A673 (cell line): ENCODE measurements around the gene MS4A4E. TPM values are rescaled to one million over a fixed set of nuclear protein-coding genes. Genes with fewer than 3 reads are reported as not detected.

Experiments
- BruUV-seq: library from RNA; stranded (reverse); fragments of 400-500 nt; replicated peaks from 2 replicates; lab custom pipeline; 2021; lab: Mats Ljungman, UMichigan
- CTCF ChIA-PET: fragments of 300-600 bp; sonication (Branson Sonifier 250); formaldehyde crosslinking; loops from one replicate; lab custom pipeline; 2022; ENCODE audit warnings: antibody characterized with exemption; lab: Charles Lee
- POLR2A ChIA-PET: fragments of 300-600 bp; sonication (Branson Sonifier 250); formaldehyde crosslinking; loops from one replicate; lab custom pipeline; 2022; ENCODE audit warnings: antibody characterized with exemption; ENCODE audit not compliant: low non-redundant PET; lab: Charles Lee
- DNase-seq: peaks from one replicate; pipeline ENCODE4 v3.0.0-alpha.2; 2015; ENCODE audit warnings: low spot score
- H3K27ac ChIP-seq: fragments of 200-600 bp; sonication (generic); 2 replicates; pipeline ENCODE4 v1.5.1; 2016; ENCODE audit warnings: mixed run types, low read depth, mild to moderate bottlenecking, mixed read lengths, antibody characterized with exemption, low read length; ENCODE audit not compliant: poor library complexity, severe bottlenecking
- H3K27me3 ChIP-seq: fragments of 200-600 bp; sonication (generic); replicated peaks from 2 replicates; pipeline ENCODE4 v1.6.1; 2017; ENCODE audit warnings: mixed run types, low read depth, mild to moderate bottlenecking, mixed read lengths, antibody characterized with exemption, low read length; ENCODE audit not compliant: insufficient read depth, poor library complexity
- H3K36me3 ChIP-seq: fragments of 200-600 bp; sonication (generic); 2 replicates; pipeline ENCODE4 v1.6.1; 2016; ENCODE audit warnings: mixed run types, mild to moderate bottlenecking, mixed read lengths, antibody characterized with exemption, low read length; ENCODE audit not compliant: insufficient read depth, poor library complexity, severe bottlenecking
- H3K4me1 ChIP-seq: fragments of 200-600 bp; sonication (generic); 2 replicates; pipeline ENCODE4 v1.6.1; 2017; ENCODE audit warnings: mixed run types, mild to moderate bottlenecking, mixed read lengths, antibody characterized with exemption, low read length; ENCODE audit not compliant: insufficient read depth, poor library complexity, severe bottlenecking
- H3K4me3 ChIP-seq: fragments of 200-600 bp; sonication (generic); 2 replicates; pipeline ENCODE4 v1.5.1; 2016; ENCODE audit warnings: low read depth, mixed run types, mild to moderate bottlenecking, mixed read lengths, low read length; ENCODE audit not compliant: poor library complexity, severe bottlenecking
- H3K9me3 ChIP-seq: fragments of 200-600 bp; sonication (generic); 2 replicates; pipeline ENCODE4 v1.6.1; 2016; ENCODE audit warnings: mixed run types, low read depth, mild to moderate bottlenecking, mixed read lengths, antibody characterized with exemption, low read length; ENCODE audit not compliant: poor library complexity, severe bottlenecking
- EZH2 ChIP-seq: fragments of 200-600 bp; sonication (generic); IDR thresholded peaks from 2 replicates; pipeline ENCODE4 v1.6.1; 2017; ENCODE audit warnings: borderline replicate concordance, low read depth, mild to moderate bottlenecking, mixed read lengths, antibody characterized with exemption, low read length; ENCODE audit not compliant: poor library complexity, severe bottlenecking
- intact Hi-C: fragments of 100-400 bp; cut with micrococcal nuclease; formaldehyde crosslinking; loops from one replicate; pipeline ENCODE4 v1.10.0; 2022; ENCODE audit not compliant: unreplicated experiment
- total RNA-seq: library from RNA; stranded (reverse); gene quantifications from 2 replicates; pipeline ENCODE4 v1.2.3, GENCODE V29; 2021
- TF ChIP-seq, protein P1 (sequence below): fragments of 300-800, 200-600 bp; sonication (generic); conservative IDR thresholded peaks from 2 replicates; pipeline ENCODE4 v1.5.1; 2017; ENCODE audit warnings: low read depth, mild to moderate bottlenecking, antibody characterized with exemption, low read length, moderate library complexity, mixed read lengths

The MS4A4E gene
- total RNA-seq, 1 experiment from 2014 or later, result not detected

DNA sequence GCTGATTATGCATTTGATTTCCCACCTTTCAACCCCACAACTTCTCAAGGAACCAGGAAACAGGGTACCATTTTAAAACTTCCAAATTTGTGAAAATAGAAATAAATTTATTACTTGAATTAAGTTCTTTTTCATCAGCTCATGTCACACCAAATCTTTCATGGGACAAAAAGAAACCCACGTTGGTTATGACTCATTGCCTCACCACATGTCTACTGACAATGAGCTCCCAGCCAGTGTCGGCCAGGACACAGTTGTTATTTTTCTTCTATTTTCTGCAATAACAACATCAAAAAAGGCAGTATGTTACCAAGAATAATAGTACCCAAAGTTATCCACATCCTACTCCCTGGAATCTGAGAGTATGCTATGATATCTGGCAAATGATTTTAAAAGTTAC, 77.4 kb downstream of the MS4A4E start:
- intact Hi-C loops, result no loop called here

DNA sequence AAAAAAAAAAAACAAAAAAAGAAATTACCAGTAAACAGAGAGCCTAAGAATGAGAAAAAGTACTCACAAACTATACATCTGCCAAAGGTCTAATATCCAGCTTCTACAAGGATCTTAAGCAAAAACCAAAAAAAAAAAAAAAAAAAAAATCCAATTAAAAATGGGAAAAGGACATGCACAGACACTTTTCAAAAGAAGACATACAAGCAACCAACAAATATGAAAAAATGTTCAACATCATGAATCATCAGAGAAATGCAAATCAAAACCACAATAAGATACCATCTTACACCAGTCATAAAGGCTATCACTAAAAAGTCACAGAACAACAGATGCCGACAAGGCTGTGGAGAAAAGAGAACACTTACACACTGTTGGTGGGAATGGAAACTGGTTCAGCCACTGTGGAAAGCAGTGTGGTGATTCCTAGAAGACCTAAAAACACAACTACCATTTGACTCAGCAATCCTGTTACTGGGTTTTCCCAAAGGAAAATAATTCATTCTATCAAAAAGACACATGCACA, 78.3 kb downstream of the MS4A4E start:
- CTCF ChIA-PET, result no interaction called here
- no peak for DNase-seq
- Histone ChIP-seq H3K4me3 (no peak overlapping the region), H3K36me3 (no peaks in the 10 kb centered on the region), H3K27ac (no peak overlapping the region), H3K9me3 (no peaks in the 10 kb centered on the region), H3K4me1 (no peaks in the 10 kb centered on the region), H3K27me3 (peaks cover 27% of the 10 kb centered on the region)
- no TSS peak for BruUV-seq
- intact Hi-C loops, result no loop called here
- POLR2A ChIA-PET, result no interaction called here
- TF ChIP-seq, protein P1, sequence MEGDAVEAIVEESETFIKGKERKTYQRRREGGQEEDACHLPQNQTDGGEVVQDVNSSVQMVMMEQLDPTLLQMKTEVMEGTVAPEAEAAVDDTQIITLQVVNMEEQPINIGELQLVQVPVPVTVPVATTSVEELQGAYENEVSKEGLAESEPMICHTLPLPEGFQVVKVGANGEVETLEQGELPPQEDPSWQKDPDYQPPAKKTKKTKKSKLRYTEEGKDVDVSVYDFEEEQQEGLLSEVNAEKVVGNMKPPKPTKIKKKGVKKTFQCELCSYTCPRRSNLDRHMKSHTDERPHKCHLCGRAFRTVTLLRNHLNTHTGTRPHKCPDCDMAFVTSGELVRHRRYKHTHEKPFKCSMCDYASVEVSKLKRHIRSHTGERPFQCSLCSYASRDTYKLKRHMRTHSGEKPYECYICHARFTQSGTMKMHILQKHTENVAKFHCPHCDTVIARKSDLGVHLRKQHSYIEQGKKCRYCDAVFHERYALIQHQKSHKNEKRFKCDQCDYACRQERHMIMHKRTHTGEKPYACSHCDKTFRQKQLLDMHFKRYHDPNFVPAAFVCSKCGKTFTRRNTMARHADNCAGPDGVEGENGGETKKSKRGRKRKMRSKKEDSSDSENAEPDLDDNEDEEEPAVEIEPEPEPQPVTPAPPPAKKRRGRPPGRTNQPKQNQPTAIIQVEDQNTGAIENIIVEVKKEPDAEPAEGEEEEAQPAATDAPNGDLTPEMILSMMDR, result no peak
- no peak for TF ChIP-seq EZH2

More for the DNA sequence above, 77.4 kb downstream of the MS4A4E start:
- DNase-seq, result no peak
- H3K9me3 ChIP-seq, result no peaks in the 10 kb centered on the region
- TF ChIP-seq, protein P1, result no peak
- TF ChIP-seq EZH2, result no peak
- H3K4me3 ChIP-seq, result no peak overlapping the region
- BruUV-seq, result no TSS peak
- no peaks in the 10 kb centered on the region for H3K36me3 ChIP-seq
- no peak overlapping the region for H3K27ac ChIP-seq
- ChIA-PET POLR2A (no interaction called here), CTCF (no interaction called here)
- peaks cover 21% of the 10 kb centered on the region for H3K27me3 ChIP-seq
- H3K4me1 ChIP-seq, result no peaks in the 10 kb centered on the region

DNA sequence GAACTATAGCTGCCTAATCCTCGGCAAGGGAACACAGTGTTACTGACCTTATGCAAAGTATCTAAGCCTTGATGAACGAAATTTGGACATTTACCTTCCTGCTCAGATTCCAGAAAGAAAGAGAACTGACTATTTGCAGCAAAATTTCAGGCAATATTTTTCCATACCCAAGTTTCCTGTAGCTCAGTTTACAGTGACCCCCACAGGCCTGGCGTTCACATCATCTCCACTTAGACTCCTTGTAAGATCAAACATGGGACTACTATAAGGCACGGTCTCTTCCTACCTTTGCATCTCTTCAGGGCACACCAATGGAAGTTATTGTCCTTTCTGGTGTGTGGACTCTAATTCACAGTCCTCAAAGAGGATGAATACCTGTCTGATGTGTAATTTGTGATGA, 81.2 kb downstream of the MS4A4E start:
- intact Hi-C loops, result no loop called here

More for the DNA sequence above, 81.2 kb downstream of the MS4A4E start:
- ChIA-PET POLR2A (no interaction called here), CTCF (no interaction called here)
- Histone ChIP-seq H3K4me1 (no peaks in the 10 kb centered on the region), H3K27ac (no peak overlapping the region), H3K9me3 (no peaks in the 10 kb centered on the region), H3K27me3 (peaks cover 27% of the 10 kb centered on the region), H3K4me3 (no peak overlapping the region), H3K36me3 (no peaks in the 10 kb centered on the region)
- no TSS peak for BruUV-seq
- TF ChIP-seq EZH2, result no peak
- TF ChIP-seq, protein P1, result no peak
- DNase-seq, result no peak
